Prostate gland (tissue), 2 donors: Measurements from ENCODE around the gene ADCY1.
"Not testable (repeated sequence)": the region's sequence is repeated elsewhere in the genome, so short reads cannot be mapped to it uniquely, and the experiment has no call there.

ENCODE experiments used
- CTCF ChIP-seq, 4 experiments: fragments of 200-600 bp in 2 of 4; fragments of 450-650 bp in 2 of 4; sonication (generic) in 2 of 4; IDR thresholded peaks; 1 replicate in 3 of 4; 2 replicates in 1 of 4; pipeline ENCODE4 v1.5.1; 2016 to 2019; ENCODE audit warnings: antibody characterized with exemption in 4 of 4, mild to moderate bottlenecking in 2 of 4, moderate library complexity in 2 of 4
- POLR2A ChIP-seq: fragments of 450-650 bp; IDR thresholded peaks from one replicate; pipeline ENCODE4 v1.6.1; 2016; ENCODE audit warnings: antibody characterized with exemption, mild to moderate bottlenecking

- not testable (repeated sequence) for TF ChIP-seq CTCF (IDR thresholded peaks at IDR 0.05); POLR2A
These were observed 157.7 kb downstream of the ADCY1 start for GRCh38 chr7:45731692-45732443.
